K562 (cell line): Measurements from ENCODE around the gene JMJD1C. TPM values are rescaled to one million over a fixed set of nuclear protein-coding genes. Genes with fewer than 3 reads are reported as not detected.

Experiments
- ARID1B ChIP-seq: fragments of 450-650 bp; IDR thresholded peaks from 2 replicates; pipeline ENCODE4 v1.6.1; 2016; ENCODE audit warnings: antibody characterized with exemption, mild to moderate bottlenecking, inconsistent platforms
- ATF7 ChIP-seq: fragments of 450-650 bp; IDR thresholded peaks from 2 replicates; pipeline ENCODE4 v1.7.1; 2014; ENCODE audit warnings: mild to moderate bottlenecking, moderate library complexity
- CTBP1 ChIP-seq: fragments of 450-650 bp; IDR thresholded peaks from 2 replicates; pipeline ENCODE4 v1.6.1; 2016; ENCODE audit warnings: borderline replicate concordance
- DACH1 ChIP-seq: fragments of 450-650 bp; IDR thresholded peaks from 2 replicates; pipeline ENCODE4 v1.6.1; 2018; ENCODE audit not compliant: partially characterized antibody
- DPF2 ChIP-seq: fragments of 450-650 bp; IDR thresholded peaks from 2 replicates; pipeline ENCODE4 v1.6.1; 2016
- ETS2 ChIP-seq: IDR thresholded peaks from 2 replicates; pipeline ENCODE4 v1.6.1; 2016; ENCODE audit warnings: borderline replicate concordance, missing genetic modification characterization, mild to moderate bottlenecking, moderate library complexity, missing compliant biosample characterization; ENCODE audit not compliant: poor library complexity, severe bottlenecking
- HDGF ChIP-seq: fragments of 450-650 bp; IDR thresholded peaks from 2 replicates; pipeline ENCODE4 v1.6.1; 2016
- HMG20A ChIP-seq: fragments of 450-650 bp; formaldehyde crosslinking; conservative IDR thresholded peaks from 2 replicates; pipeline ENCODE4 v1.4.0; 2020; ENCODE audit warnings: mild to moderate bottlenecking, mixed read lengths
- JUND ChIP-seq, 2 experiments: IDR thresholded peaks; 2 replicates in 1 of 2; 3 replicates in 1 of 2; pipeline ENCODE4 v1.6.1; 2011; ENCODE audit warnings: borderline replicate concordance in 2 of 2, low read depth in 2 of 2, low read length in 2 of 2, improper control_type of control experiment in 1 of 2, missing biosample characterization in 1 of 2, missing genetic modification characterization in 1 of 2, missing genetic modification reagents in 1 of 2
- PCBP1 ChIP-seq: fragments of 200-400 bp; formaldehyde crosslinking; IDR thresholded peaks from 2 replicates; pipeline ENCODE4 v1.6.1; 2018; ENCODE audit warnings: mild to moderate bottlenecking, low read depth, low read length; ENCODE audit not compliant: poor library complexity, severe bottlenecking
- POLR2G ChIP-seq: fragments of 200-400 bp; formaldehyde crosslinking; IDR thresholded peaks from 2 replicates; pipeline ENCODE4 v1.6.1; 2017; ENCODE audit warnings: low read depth, mild to moderate bottlenecking, antibody characterized with exemption, low read length, moderate library complexity
- POLR2H ChIP-seq: IDR thresholded peaks from 2 replicates; pipeline ENCODE4 v1.6.1; 2016; ENCODE audit warnings: missing genetic modification characterization, low read depth, mild to moderate bottlenecking, control low read depth, missing compliant biosample characterization, moderate library complexity
- PURB ChIP-seq: sonication (generic); formaldehyde crosslinking; IDR thresholded peaks from 2 replicates; pipeline ENCODE4 v1.9.0; 2021; ENCODE audit warnings: low read depth, mild to moderate bottlenecking, missing genetic modification reagents
- RAD21 ChIP-seq, 2 experiments: fragments of 250-450 bp in 1 of 2; fragments of 450-650 bp in 1 of 2; sonication (Bioruptor Pico) in 1 of 2; formaldehyde crosslinking in 1 of 2; IDR thresholded peaks in 1 of 2; conservative IDR thresholded peaks in 1 of 2; 2 replicates each; pipeline versions ENCODE4 v1.4.0 to v1.8.0; 2020 to 2022; ENCODE audit warnings: mild to moderate bottlenecking in 2 of 2, moderate library complexity in 1 of 2
- SLC30A9 ChIP-seq: fragments of 250-450 bp; sonication (Bioruptor Pico); IDR thresholded peaks from 2 replicates; pipeline ENCODE4 v1.8.0; 2022; ENCODE audit warnings: mild to moderate bottlenecking, moderate library complexity
- SMAD4 ChIP-seq: fragments of 250-450 bp; sonication (Bioruptor Pico); conservative IDR thresholded peaks from 2 replicates; pipeline ENCODE4 v1.8.0; 2021; ENCODE audit warnings: inconsistent platforms, mild to moderate bottlenecking, moderate library complexity
- SNAPC5 ChIP-seq: fragments of 250-450 bp; sonication (Bioruptor Pico); IDR thresholded peaks from 2 replicates; pipeline ENCODE4 v1.8.0; 2021; ENCODE audit warnings: moderate library complexity, mild to moderate bottlenecking, inconsistent platforms
- SP1 ChIP-seq: sonication (generic); formaldehyde crosslinking; IDR thresholded peaks from 2 replicates; pipeline ENCODE4 v1.8.1; 2022; ENCODE audit warnings: mild to moderate bottlenecking, missing genetic modification reagents
- SPI1 ChIP-seq: IDR thresholded peaks from 2 replicates; pipeline ENCODE4 v1.6.1; 2011; ENCODE audit warnings: low read depth, low read length, control low read depth, borderline replicate concordance
- SREBF2 ChIP-seq: sonication (generic); formaldehyde crosslinking; IDR thresholded peaks from 2 replicates; pipeline ENCODE4 v1.4.0; 2020; ENCODE audit warnings: mild to moderate bottlenecking, missing genetic modification reagents
- SRF ChIP-seq, 2 experiments: fragments of 250-450, 450-650 bp in 1 of 2; sonication (Bioruptor Pico) in 1 of 2; sonication (generic) in 1 of 2; formaldehyde crosslinking; IDR thresholded peaks; 2 replicates each; pipeline versions ENCODE4 v1.5.0 to v1.5.1; 2020 to 2022; ENCODE audit warnings: mild to moderate bottlenecking in 1 of 2, missing genetic modification reagents in 1 of 2
- SRSF3 ChIP-seq: fragments of 200-400 bp; formaldehyde crosslinking; IDR thresholded peaks from 2 replicates; pipeline ENCODE4 v1.6.1; 2016; ENCODE audit warnings: mild to moderate bottlenecking, low read length, moderate library complexity; ENCODE audit not compliant: insufficient read depth
- TEAD4 ChIP-seq, 2 experiments: sonication (generic) in 1 of 2; formaldehyde crosslinking in 1 of 2; IDR thresholded peaks; 2 replicates each; pipeline versions ENCODE4 v1.6.1 to v1.8.0; 2012 to 2022; ENCODE audit warnings: borderline replicate concordance in 1 of 2, inconsistent platforms in 1 of 2, low read length in 1 of 2, mild to moderate bottlenecking in 1 of 2, missing genetic modification reagents in 1 of 2
- WHSC1 ChIP-seq: IDR thresholded peaks from one replicate; pipeline ENCODE4 v1.6.1; 2012; ENCODE audit warnings: low read length, control low read depth, inconsistent platforms
- ZNF589 ChIP-seq: fragments of 200-800 bp; sonication (Bioruptor generic); IDR thresholded peaks from 2 replicates; pipeline ENCODE4 v1.6.1; 2016; ENCODE audit warnings: low read depth, missing genetic modification characterization, missing compliant biosample characterization
- ZNF655 ChIP-seq: fragments of 250-450 bp; sonication (Bioruptor Pico); IDR thresholded peaks from 2 replicates; pipeline ENCODE4 v1.5.0; 2021
- polyA plus RNA-seq, 8 experiments: library from polyadenylated mRNA; depleted of rRNA in 4 of 8; stranded (reverse) in 5 of 8; unstranded in 3 of 8; fragments of >200 nt; fragmentation: Nextera tagmentation in 2 of 8; fragmentation: Illumina TruSeq in 1 of 8; extraction: Ambion mirVana in 2 of 8; extraction: Trizol in 1 of 8; gene quantifications; 2 replicates each; pipeline versions ENCODE4 v1.2.1 to v1.2.3, GENCODE V29; 2011 to 2014; ENCODE audit warnings: inconsistent platforms in 1 of 8, missing spikeins in 1 of 8
- total RNA-seq, 7 experiments: library from RNA; depleted of rRNA in 6 of 7; stranded (reverse); fragments of >200 nt in 6 of 7; fragmentation: Illumina TruSeq in 2 of 7; extraction: Trizol in 2 of 7; gene quantifications; 2 replicates each; pipeline versions ENCODE4 v1.2.1 to v1.2.3, GENCODE V29; 2011 to 2021; ENCODE audit warnings: low replicate concordance in 1 of 7

Gene JMJD1C
- total and polyA plus RNA-seq, 9 of the 15 experiments (the other 6 are each of a cell fraction or from before 2014, with no cell fraction given): 25.3 to 68.0 (median 47.2) TPM

DNA sequence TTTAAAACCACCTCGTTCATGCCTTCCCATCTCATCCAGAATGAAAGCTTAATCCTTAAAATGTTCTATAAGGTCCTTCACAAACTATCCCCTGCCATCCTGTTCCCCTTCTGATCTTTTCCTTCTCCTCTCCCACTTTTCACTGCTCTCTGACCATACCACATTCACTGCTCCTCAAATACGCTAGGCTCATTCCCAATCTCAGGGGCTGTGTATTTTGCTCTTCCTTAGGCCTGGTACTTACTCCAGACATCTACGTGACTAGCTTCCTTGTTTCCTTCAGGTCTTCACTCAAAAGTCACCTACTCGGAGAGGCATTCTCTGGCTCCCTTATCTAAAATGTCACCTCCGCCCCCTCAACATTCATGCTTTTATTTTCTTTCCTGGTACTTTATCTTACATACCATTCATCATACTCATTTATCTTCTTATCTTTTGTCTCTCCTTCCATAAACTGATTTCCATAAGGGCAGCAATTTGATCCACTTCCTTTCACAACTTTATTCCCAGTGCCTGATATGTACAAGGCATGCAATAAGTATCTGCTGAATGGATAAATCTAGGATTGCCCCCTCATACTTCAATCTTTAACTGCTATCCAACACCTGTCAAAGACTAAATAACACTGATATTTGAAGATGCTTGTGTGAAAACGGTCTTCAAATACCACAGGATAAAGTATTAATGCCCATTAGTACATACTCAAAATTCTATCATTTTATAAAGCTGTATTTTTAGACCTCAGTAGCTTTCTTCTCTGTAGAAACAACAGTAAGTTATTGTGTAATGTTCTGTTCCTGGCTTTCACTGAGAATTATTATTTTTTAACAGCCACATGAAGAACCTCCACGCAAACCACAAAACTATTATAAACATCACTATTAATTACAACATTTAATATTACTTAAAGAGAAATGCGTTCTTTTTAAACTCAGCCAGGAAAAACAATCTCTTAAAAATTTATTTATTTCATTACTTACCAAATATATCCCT, 27.0 kb downstream of the JMJD1C start (continued):
- no peak for TF ChIP-seq SLC30A9 (CRISPR knock-in tag)
- no peak for TF ChIP-seq PURB
- TF ChIP-seq TEAD4 (IDR thresholded peaks at IDR 0.05; ENCODE audit: low read length): peak; percentile 80
- no peak for TF ChIP-seq TEAD4 (CRISPR knock-in tag; IDR thresholded peaks at IDR 0.05; ENCODE audit: borderline replicate concordance)
- no peak for TF ChIP-seq DACH1
- peak; percentile 90 for TF ChIP-seq DPF2
- 0 out of 2 replicates have a peak, but pooled peaks have one; percentile 41 for TF ChIP-seq POLR2H (tag)
- no peak for TF ChIP-seq ATF7
- TF ChIP-seq RAD21 (CRISPR knock-in tag; conservative IDR thresholded peaks at IDR 0.05 in 1 of 2, IDR thresholded peaks at IDR 0.05 in 1 of 2): no peak
- peak; percentile 89 for TF ChIP-seq ARID1B
- TF ChIP-seq POLR2G: no peak
- TF ChIP-seq HMG20A (CRISPR knock-in tag): no peak
- peak; percentile 58; the same call in 1 of the 2 replicates for TF ChIP-seq CTBP1
- no peak for TF ChIP-seq SRSF3
- TF ChIP-seq ETS2 (tag): no peak
- TF ChIP-seq HDGF: peak; percentile 39; the same call in 1 of the 2 replicates
- TF ChIP-seq PCBP1: no peak
- no peak for TF ChIP-seq SRF (CRISPR knock-in tag; IDR thresholded peaks at IDR 0.05)
- TF ChIP-seq JUND (IDR thresholded peaks at IDR 0.05; ENCODE audit: borderline replicate concordance, low read depth, low read length): peak; percentile 43; the same call in 1 of the 2 replicates
- peak; percentile 35; the same call in 1 of the 3 replicates for TF ChIP-seq JUND (tag; IDR thresholded peaks at IDR 0.05; ENCODE audit: borderline replicate concordance, low read depth, low read length)
- TF ChIP-seq SREBF2 (CRISPR knock-in tag): no peak
- TF ChIP-seq WHSC1: no peak
- no peak for TF ChIP-seq ZNF589 (CRISPR knock-in tag)
- TF ChIP-seq SP1 (CRISPR knock-in tag): no peak
- no peak for TF ChIP-seq SMAD4
- TF ChIP-seq ZNF655: no peak
- TF ChIP-seq SNAPC5 (CRISPR knock-in tag): no peak
- no peak for TF ChIP-seq SPI1
